Progenitor cell of endocrine pancreas (in vitro differentiated cells): ENCODE measurements around the gene STARD3. TPM values are rescaled to one million over a fixed set of nuclear protein-coding genes. Genes with fewer than 3 reads are reported as not detected.

ENCODE experiments used
- DNase-seq: peaks from one replicate; pipeline ENCODE4 v3.0.0; 2021; ENCODE audit warnings: low spot score; ENCODE audit not compliant: unreplicated experiment
- H3K27ac Mint-ChIP-seq: 2 replicates; pipeline ENCODE4 v1.8.0; 2021; ENCODE audit warnings: mild to moderate bottlenecking, moderate library complexity, mixed read lengths
- H3K27me3 Mint-ChIP-seq: 2 replicates; pipeline ENCODE4 v1.8.0; 2021; ENCODE audit warnings: mixed read lengths
- H3K36me3 Mint-ChIP-seq: 2 replicates; pipeline ENCODE4 v1.8.0; 2022; ENCODE audit warnings: mixed read lengths; ENCODE audit not compliant: insufficient read depth
- H3K4me1 Mint-ChIP-seq: 2 replicates; pipeline ENCODE4 v1.8.0; 2021; ENCODE audit warnings: low read depth, mixed read lengths
- H3K4me3 Mint-ChIP-seq: 2 replicates; pipeline ENCODE4 v1.8.0; 2021; ENCODE audit warnings: low read depth, mild to moderate bottlenecking, moderate library complexity, mixed read lengths
- H3K9me3 Mint-ChIP-seq: 2 replicates; pipeline ENCODE4 v1.8.0; 2021; ENCODE audit warnings: low read depth, mixed read lengths
- CTCF ChIP-seq: fragments of 200-600 bp; sonication (generic); IDR thresholded peaks from one replicate; pipeline ENCODE4 v1.5.0; 2021; ENCODE audit warnings: antibody characterized with exemption, mild to moderate bottlenecking; ENCODE audit not compliant: unreplicated experiment
- total RNA-seq: library from RNA; stranded (reverse); gene quantifications from 2 replicates; pipeline ENCODE4 v1.2.1, GENCODE V29; 2021

Gene STARD3
- total RNA-seq, 1 donor from 2014 or later, result 57.0 TPM

- no peak for TF ChIP-seq CTCF
- H3K9me3 Mint-ChIP-seq, result no peaks in the 10 kb centered on the region
- no peak overlapping the region for H3K4me3 Mint-ChIP-seq
- H3K27ac Mint-ChIP-seq, result no peak overlapping the region
- H3K27me3 Mint-ChIP-seq, result peaks cover 77% of the 10 kb centered on the region
- no peaks in the 10 kb centered on the region for H3K36me3 Mint-ChIP-seq
- DNase-seq, result no peak
- H3K4me1 Mint-ChIP-seq, result no peaks in the 10 kb centered on the region
Observed at GRCh38 chr17:39611401-39612112, 25.4 kb upstream of the STARD3 start.

- H3K9me3 Mint-ChIP-seq, result no peaks in the 10 kb centered on the region
Observed at GRCh38 chr17:39612291-39612894, 24.6 kb upstream of the STARD3 start.

GRCh38 chr17:39612935-39613464 lies 23.9 kb upstream of the STARD3 start:
- no peak for DNase-seq
- Mint-ChIP-seq H3K4me3 (no peak overlapping the region), H3K36me3 (no peaks in the 10 kb centered on the region), H3K27me3 (peaks cover 82% of the 10 kb centered on the region), H3K27ac (no peak overlapping the region), H3K9me3 (no peaks in the 10 kb centered on the region), H3K4me1 (no peaks in the 10 kb centered on the region)
- TF ChIP-seq CTCF, result no peak

More at GRCh38 chr17:39612291-39612894, 24.6 kb upstream of the STARD3 start:
- H3K27ac Mint-ChIP-seq, result no peak overlapping the region
- no peaks in the 10 kb centered on the region for H3K36me3 Mint-ChIP-seq
- peaks cover 82% of the 10 kb centered on the region for H3K27me3 Mint-ChIP-seq
- H3K4me3 Mint-ChIP-seq, result no peak overlapping the region
- no peak for DNase-seq
- no peak for TF ChIP-seq CTCF
- H3K4me1 Mint-ChIP-seq, result no peaks in the 10 kb centered on the region

- no peak overlapping the region for H3K27ac Mint-ChIP-seq
- TF ChIP-seq CTCF, result no peak
- H3K4me1 Mint-ChIP-seq, result no peaks in the 10 kb centered on the region
- no peaks in the 10 kb centered on the region for H3K9me3 Mint-ChIP-seq
- H3K27me3 Mint-ChIP-seq, result peaks cover 81% of the 10 kb centered on the region
- H3K36me3 Mint-ChIP-seq, result no peaks in the 10 kb centered on the region
- no peak for DNase-seq
- no peak overlapping the region for H3K4me3 Mint-ChIP-seq
Observed at GRCh38 chr17:39614545-39615157, 22.3 kb upstream of the STARD3 start.

GRCh38 chr17:39615434-39615833 lies 21.5 kb upstream of the STARD3 start:
- Mint-ChIP-seq H3K27me3 (peaks cover 78% of the 10 kb centered on the region), H3K4me3 (no peak overlapping the region), H3K4me1 (no peaks in the 10 kb centered on the region), H3K9me3 (no peaks in the 10 kb centered on the region), H3K27ac (no peak overlapping the region), H3K36me3 (no peaks in the 10 kb centered on the region)
- DNase-seq, result no peak
- no peak for TF ChIP-seq CTCF
